Tibial artery (tissue), 4 donors: ENCODE results near the gene FAM117B.
A peak's percentile ranks its signal among the peaks of the same experiment; 100 is the strongest.

Experiments
- DNase-seq, 2 donors: peaks; one replicate each; pipeline ENCODE4 v3.0.0-alpha.2; 2019
- H3K27ac ChIP-seq, 2 donors: fragments of 200-600 bp; sonication (generic) in 1 of 2; 1 replicate in 1 of 2; 2 replicates in 1 of 2; pipeline ENCODE4 v1.5.1; 2018 to 2019; ENCODE audit warnings: mild to moderate bottlenecking in 1 of 2
- H3K27me3 ChIP-seq, 2 donors: fragments of 200-600 bp; sonication (generic) in 1 of 2; one replicate each; pipeline versions ENCODE4 v1.5.1 to v1.6.0; 2016 to 2019
- H3K36me3 ChIP-seq, 3 donors: fragments of 200-600 bp; sonication (generic) in 2 of 3; one replicate each; pipeline ENCODE4 v1.5.1; 2016 to 2019; ENCODE audit warnings: mild to moderate bottlenecking in 2 of 3
- H3K4me1 ChIP-seq, 4 donors: fragments of 200-600 bp; sonication (generic) in 2 of 4; 1 replicate in 3 of 4; 2 replicates in 1 of 4; pipeline ENCODE4 v1.5.1; 2016 to 2019
- H3K4me3 ChIP-seq, 2 donors: fragments of 200-600 bp; sonication (generic) in 1 of 2; 1 replicate in 1 of 2; 2 replicates in 1 of 2; pipeline ENCODE4 v1.5.1; 2018 to 2019; ENCODE audit warnings: mild to moderate bottlenecking in 2 of 2
- H3K9me3 ChIP-seq, 3 donors: fragments of 200-600 bp; sonication (generic) in 1 of 3; one replicate each; pipeline ENCODE4 v1.5.1; 2016 to 2019
- CTCF ChIP-seq, 2 experiments: fragments of 200-600 bp in 1 of 2; fragments of 450-650 bp in 1 of 2; IDR thresholded peaks; one replicate each; pipeline ENCODE4 v1.5.1; 2017 to 2019; ENCODE audit warnings: antibody characterized with exemption in 2 of 2, mild to moderate bottlenecking in 1 of 2, moderate library complexity in 1 of 2
- intact Hi-C: fragments of 100-400 bp; cut with DNase I; formaldehyde crosslinking; loops from one replicate; pipeline ENCODE4 v1.15.0; 2023; ENCODE audit warnings: low total_unique reads

FAM117B gene

GRCh38 chr2:202814226-202814625 lies 179.5 kb downstream of the FAM117B start:
- H3K4me3 ChIP-seq: no peak overlapping the region
- peak overlapping the region; percentile 68 to 70 for H3K27ac ChIP-seq
- H3K9me3 ChIP-seq: no peaks in the 10 kb centered on the region
- intact Hi-C loops: loop anchor here (10.0 kb wide), 1 partner anchor 179 kb away; the partner anchor contains the start of gene FAM117B
- no peak for DNase-seq
- TF ChIP-seq CTCF (IDR thresholded peaks at IDR 0.05): no peak
- H3K27me3 ChIP-seq: no peaks in the 10 kb centered on the region
- peaks cover 0 to 34% (median 19%) of the 10 kb centered on the region in 4 donors for H3K4me1 ChIP-seq
- H3K36me3 ChIP-seq: no peaks in the 10 kb centered on the region

- Histone ChIP-seq H3K4me1 (peaks cover 0 to 34% (median 19%) of the 10 kb centered on the region in 4 donors), H3K4me3 (peak overlapping the region in 1 of 2 donors; percentile 9), H3K27me3 (no peaks in the 10 kb centered on the region), H3K27ac (peak overlapping the region; percentile 68 to 70), H3K36me3 (no peaks in the 10 kb centered on the region), H3K9me3 (no peaks in the 10 kb centered on the region)
- TF ChIP-seq CTCF (IDR thresholded peaks at IDR 0.05): no peak
- peak in 1 of 2 donors; percentile 29 for DNase-seq
- intact Hi-C loops: loop anchor here (10.0 kb wide), 1 partner anchor 181 kb away; the partner anchor contains the start of gene FAM117B
These were observed 181.0 kb downstream of the FAM117B start for GRCh38 chr2:202815548-202816360.

GRCh38 chr2:202817771-202818170 lies 183.0 kb downstream of the FAM117B start:
- no peak for DNase-seq
- Histone ChIP-seq H3K27me3 (no peaks in the 10 kb centered on the region), H3K4me1 (peaks cover 0 to 34% (median 19%) of the 10 kb centered on the region in 4 donors), H3K27ac (peak overlapping the region; percentile 68 to 70), H3K9me3 (no peaks in the 10 kb centered on the region), H3K36me3 (no peaks in the 10 kb centered on the region), H3K4me3 (no peak overlapping the region)
- no peak for TF ChIP-seq CTCF (IDR thresholded peaks at IDR 0.05)
- intact Hi-C loops: loop anchor here (10.0 kb wide), 1 partner anchor 183 kb away; the partner anchor contains the start of gene FAM117B

- no peak for DNase-seq
- intact Hi-C loops: loop anchor here (10.0 kb wide), 1 partner anchor 184 kb away; the partner anchor contains the start of gene FAM117B
- no peak overlapping the region for H3K27ac ChIP-seq
- no peaks in the 10 kb centered on the region for H3K9me3 ChIP-seq
- H3K4me3 ChIP-seq: no peak overlapping the region
- TF ChIP-seq CTCF (IDR thresholded peaks at IDR 0.05): no peak
- H3K4me1 ChIP-seq: peaks cover 0 to 34% (median 19%) of the 10 kb centered on the region in 4 donors
- H3K27me3 ChIP-seq: no peaks in the 10 kb centered on the region
- no peaks in the 10 kb centered on the region for H3K36me3 ChIP-seq
These were observed 183.6 kb downstream of the FAM117B start for GRCh38 chr2:202818321-202818720.
